ENCODE data around the gene UMODL1. TPM values are rescaled to one million over a fixed set of nuclear protein-coding genes. Genes with fewer than 3 reads are reported as not detected.
A peak's percentile ranks its signal among the peaks of the same experiment; 100 is the strongest.

The UMODL1 gene
- total and polyA plus RNA-seq, 10 of the 15 experiments (the other 5 are each of a cell fraction or from before 2014, with no cell fraction given), result 0.01 to 0.11 (median 0.03) TPM; not detected in 5

GRCh38 chr21:42037516-42037915 lies 33.6 kb upstream of the UMODL1 start:
- TF ChIP-seq POU2F2 (IDR thresholded peaks at IDR 0.05; ENCODE audit: borderline replicate concordance, low read depth, low read length) (0 out of 3 replicates have a peak, but pooled peaks have one; percentile 16), TAF1 (IDR thresholded peaks at IDR 0.05; ENCODE audit: borderline replicate concordance, low read depth, low read length) (no peak), SPI1 (IDR thresholded peaks at IDR 0.05; ENCODE audit: borderline replicate concordance, insufficient read depth, low read depth, low read length) (peak; percentile 36; the same call in 1 of the 2 replicates)
- Histone ChIP-seq H3K4me3 (no peak overlapping the region), H4K20me1 (ENCODE audit: control insufficient read depth, insufficient read depth) (no peaks in the 10 kb centered on the region), H3K9me3 (replicated peaks; ENCODE audit: control insufficient read depth, insufficient read depth, low read length) (no peaks in the 10 kb centered on the region; the same call in 2 of the 3 replicates), H3K36me3 (ENCODE audit: control insufficient read depth in 2 of 2, insufficient read depth in 2 of 2, low read length in 1 of 2) (no peaks in the 10 kb centered on the region), H3K79me2 (ENCODE audit: control insufficient read depth, insufficient read depth, low read length) (no peaks in the 10 kb centered on the region), H3K9ac (ENCODE audit: control insufficient read depth, insufficient read depth, low read length) (no peak overlapping the region), H3K4me1 (ENCODE audit: control insufficient read depth, insufficient read depth, low read length) (no peaks in the 10 kb centered on the region; the same call in 1 of the 2 replicates), H2AFZ (ENCODE audit: control insufficient read depth, low read depth, low read length) (no peak overlapping the region), H3K27me3 (replicated peaks in 1 of 2; ENCODE audit: control insufficient read depth in 2 of 2, insufficient read depth in 2 of 2, low read length in 1 of 2) (no peaks in the 10 kb centered on the region; a peak in 1 of 4 replicates), H3K4me2 (ENCODE audit: control insufficient read depth, insufficient read depth) (no peak overlapping the region), H3K27ac (ENCODE audit: control insufficient read depth, insufficient read depth) (no peak overlapping the region)
- ChIA-PET RAD21 (ENCODE audit: unreplicated experiment) (no interaction called here), SMC1A (ENCODE audit: uncharacterized antibody, unreplicated experiment) (no interaction called here), CTCF (no interaction called here), POLR2A (no interaction called here)
- 56% methylated on average over 9 of the region's 9 CpGs for WGBS (ENCODE audit: insufficient coverage, insufficient replicate concordance, low lambda C conversion rate, missing lambda C conversion rate)
- no TSS peak for BruUV-seq (replicated peaks)
- no peak for DNase-seq (ENCODE audit: low read depth, low spot score)
- intact Hi-C loops (cut with micrococcal nuclease; ENCODE audit: unreplicated experiment) (no loop called here), in situ Hi-C loops (cut with MboI) (no loop called here)
- no peak for ATAC-seq
- FAIRE-seq, result no peak

DNA sequence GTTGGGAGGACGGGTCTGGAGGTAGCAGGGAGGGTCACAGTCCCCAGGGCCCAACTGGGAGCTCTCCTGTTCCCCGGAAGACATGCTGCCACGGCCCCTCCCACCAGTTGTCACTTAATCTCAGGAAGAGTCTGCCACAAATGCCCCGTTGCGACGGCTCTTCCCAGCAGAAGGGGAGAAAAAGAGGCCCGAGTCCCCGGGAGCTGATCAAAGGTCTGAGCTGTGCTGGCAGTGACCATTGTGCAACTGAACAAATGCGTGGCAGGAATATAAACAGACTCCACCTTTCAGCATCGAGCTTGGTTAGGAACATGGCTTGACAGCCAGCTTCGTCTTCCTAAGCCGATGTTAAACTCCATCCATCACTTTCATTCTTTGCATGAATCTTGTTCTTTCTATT lies 33.2 kb upstream of the UMODL1 start:
- DNase-seq (ENCODE audit: low read depth, low spot score), result no peak
- no peaks in the 10 kb centered on the region for H4K20me1 ChIP-seq (ENCODE audit: control insufficient read depth, insufficient read depth)
- in situ Hi-C loops (cut with MboI) (no loop called here), intact Hi-C loops (cut with micrococcal nuclease; ENCODE audit: unreplicated experiment) (no loop called here)
- ChIA-PET RAD21 (ENCODE audit: unreplicated experiment) (no interaction called here), POLR2A (no interaction called here), SMC1A (ENCODE audit: uncharacterized antibody, unreplicated experiment) (no interaction called here), CTCF (interaction anchor here (1.0 kb wide), 1 partner anchor 21 kb away, joined by 3 read pairs; no protein-coding TSS in a partner anchor)
- H3K27ac ChIP-seq (ENCODE audit: control insufficient read depth, insufficient read depth), result no peak overlapping the region
- no TSS peak for BruUV-seq (replicated peaks)
- H3K79me2 ChIP-seq (ENCODE audit: control insufficient read depth, insufficient read depth, low read length), result no peaks in the 10 kb centered on the region
- no peak overlapping the region for H3K9ac ChIP-seq (ENCODE audit: control insufficient read depth, insufficient read depth, low read length)
- no peaks in the 10 kb centered on the region; the same call in 2 of the 3 replicates for H3K9me3 ChIP-seq (replicated peaks; ENCODE audit: control insufficient read depth, insufficient read depth, low read length)
- WGBS (ENCODE audit: insufficient coverage, insufficient replicate concordance, low lambda C conversion rate, missing lambda C conversion rate), result 59% methylated on average over 12 of the region's 12 CpGs
- ATAC-seq, result no peak
- H3K4me1 ChIP-seq (ENCODE audit: control insufficient read depth, insufficient read depth, low read length), result no peaks in the 10 kb centered on the region
- H3K36me3 ChIP-seq (ENCODE audit: control insufficient read depth in 2 of 2, insufficient read depth in 2 of 2, low read length in 1 of 2), result no peaks in the 10 kb centered on the region
- H3K4me2 ChIP-seq (ENCODE audit: control insufficient read depth, insufficient read depth), result no peak overlapping the region
- no peaks in the 10 kb centered on the region; a peak in 1 of 4 replicates for H3K27me3 ChIP-seq (replicated peaks in 1 of 2; ENCODE audit: control insufficient read depth in 2 of 2, insufficient read depth in 2 of 2, low read length in 1 of 2)
- H2AFZ ChIP-seq (ENCODE audit: control insufficient read depth, low read depth, low read length), result no peak overlapping the region
- FAIRE-seq, result no peak
- no peak overlapping the region for H3K4me3 ChIP-seq
- TF ChIP-seq MEF2A (IDR thresholded peaks at IDR 0.05; ENCODE audit: insufficient read depth, low read depth, low read length), result no peak
- no peak for TF ChIP-seq EZH2 (IDR thresholded peaks at IDR 0.05; ENCODE audit: borderline replicate concordance, control insufficient read depth, low read depth, low read length)
- no peak for TF ChIP-seq CREB1 (IDR thresholded peaks at IDR 0.05; ENCODE audit: low read depth)
- no peak for TF ChIP-seq TAF1 (IDR thresholded peaks at IDR 0.05; ENCODE audit: borderline replicate concordance, low read depth, low read length)
- TF ChIP-seq YBX1 (IDR thresholded peaks at IDR 0.05), result no peak
- TF ChIP-seq NFYA (IDR thresholded peaks at IDR 0.05; ENCODE audit: borderline replicate concordance, low read depth, low read length), result no peak
- no peak for TF ChIP-seq ZBED1 (IDR thresholded peaks at IDR 0.05; ENCODE audit: borderline replicate concordance)
- TF ChIP-seq, protein P1, sequence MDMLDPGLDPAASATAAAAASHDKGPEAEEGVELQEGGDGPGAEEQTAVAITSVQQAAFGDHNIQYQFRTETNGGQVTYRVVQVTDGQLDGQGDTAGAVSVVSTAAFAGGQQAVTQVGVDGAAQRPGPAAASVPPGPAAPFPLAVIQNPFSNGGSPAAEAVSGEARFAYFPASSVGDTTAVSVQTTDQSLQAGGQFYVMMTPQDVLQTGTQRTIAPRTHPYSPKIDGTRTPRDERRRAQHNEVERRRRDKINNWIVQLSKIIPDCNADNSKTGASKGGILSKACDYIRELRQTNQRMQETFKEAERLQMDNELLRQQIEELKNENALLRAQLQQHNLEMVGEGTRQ (IDR thresholded peaks at IDR 0.05; ENCODE audit: borderline replicate concordance, low read depth, low read length), result no peak
- TF ChIP-seq SIN3A (IDR thresholded peaks at IDR 0.05; ENCODE audit: low read depth, low read length), result no peak
- no peak for TF ChIP-seq ZNF217 (IDR thresholded peaks at IDR 0.05)
- no peak for TF ChIP-seq POLR2A (IDR thresholded peaks at IDR 0.05; ENCODE audit: low read depth, low read length)
- no peak for TF ChIP-seq MYB (IDR thresholded peaks at IDR 0.05; ENCODE audit: borderline replicate concordance, low read depth, low read length)

Measured in GM12878 (cell line).